Testis (tissue), 3 donors: Measurements from ENCODE around the gene BCL7A. TPM values are rescaled to one million over a fixed set of nuclear protein-coding genes. Genes with fewer than 3 reads are reported as not detected.

ENCODE experiments used
- DNase-seq: peaks from one replicate; pipeline ENCODE4 v3.0.0-alpha.2; 2019
- H3K27ac ChIP-seq, 2 donors: fragments of 200-600 bp; sonication (generic); one replicate each; pipeline ENCODE4 v1.5.1; 2019
- H3K27me3 ChIP-seq: fragments of 200-600 bp; sonication (generic); one replicate; pipeline ENCODE4 v1.5.1; 2019
- H3K36me3 ChIP-seq: fragments of 200-600 bp; sonication (generic); one replicate; pipeline ENCODE4 v1.5.1; 2017; ENCODE audit warnings: low read depth; ENCODE audit errors: missing control alignments
- H3K4me1 ChIP-seq: fragments of 200-600 bp; sonication (generic); one replicate; pipeline ENCODE4 v1.5.1; 2019
- H3K4me3 ChIP-seq, 2 donors: fragments of 200-600 bp; sonication (generic); one replicate each; pipeline ENCODE4 v1.5.1; 2017 to 2019
- H3K9me3 ChIP-seq: fragments of 200-600 bp; sonication (generic); one replicate; pipeline ENCODE4 v1.5.1; 2017
- CTCF ChIP-seq, 3 experiments: fragments of 450-650 bp in 2 of 3; fragments of 200-600 bp in 1 of 3; sonication (generic) in 1 of 3; IDR thresholded peaks; one replicate each; pipeline ENCODE4 v1.5.1; 2016 to 2019; ENCODE audit warnings: antibody characterized with exemption in 3 of 3, mild to moderate bottlenecking in 2 of 3, moderate library complexity in 1 of 3
- POLR2A ChIP-seq: fragments of 450-650 bp; IDR thresholded peaks from one replicate; pipeline ENCODE4 v1.6.1; 2017; ENCODE audit warnings: antibody characterized with exemption, mild to moderate bottlenecking, moderate library complexity
- WGBS, 2 donors: methylation state at CpG; one replicate each; pipeline ENCODE4 v1.1.5; 2018; 5-methylcytosine and 5-hydroxymethylcytosine counted together
- intact Hi-C: fragments of 100-400 bp; cut with DNase I; formaldehyde crosslinking; loops from one replicate; pipeline ENCODE4 v1.15.1; 2023; ENCODE audit warnings: low total_unique reads
- polyA plus RNA-seq: library from polyadenylated mRNA; stranded (reverse); fragments of 350-450 nt; fragmentation: Illumina TruSeq; extraction: RNeasy Lipid Tissue Mini Kit (QIAGEN cat#74804); gene quantifications from one replicate; pipeline ENCODE4 v1.2.3, GENCODE V29; 2014; ENCODE audit warnings: low read depth, low replicate concordance; ENCODE audit not compliant: insufficient read depth
- total RNA-seq, 2 donors: library from RNA; depleted of rRNA; stranded (reverse); fragments of >200 nt; gene quantifications; one replicate each; pipeline ENCODE4 v1.2.3, GENCODE V29; 2016

BCL7A gene
- total and polyA plus RNA-seq, 3 donors from 2014 or later: 5.9 to 11.1 (median 10.2) TPM

GRCh38 chr12:122086641-122087285, 65.1 kb downstream of the BCL7A start:
- Histone ChIP-seq H3K27me3 (no peaks in the 10 kb centered on the region), H3K36me3 (no peaks in the 10 kb centered on the region), H3K4me3 (no peak overlapping the region), H3K9me3 (no peaks in the 10 kb centered on the region), H3K27ac (peak overlapping the region in 1 of 2 donors; percentile 8), H3K4me1 (peaks cover 54% of the 10 kb centered on the region)
- TF ChIP-seq CTCF (IDR thresholded peaks at IDR 0.05) (no peak), POLR2A (no peak)
- WGBS, 2 donors: 45 to 73% methylated on average over 13 to 18 of the region's 18 CpGs
- DNase-seq: no peak
- intact Hi-C loops: no loop called here

GRCh38 chr12:122087431-122088178, 65.9 kb downstream of the BCL7A start:
- TF ChIP-seq POLR2A (no peak), CTCF (IDR thresholded peaks at IDR 0.05) (no peak)
- Histone ChIP-seq H3K27me3 (no peaks in the 10 kb centered on the region), H3K27ac (no peak overlapping the region), H3K4me3 (no peak overlapping the region), H3K36me3 (no peaks in the 10 kb centered on the region), H3K4me1 (peaks cover 54% of the 10 kb centered on the region), H3K9me3 (no peaks in the 10 kb centered on the region)
- DNase-seq: no peak
- intact Hi-C loops: no loop called here
- WGBS, 2 donors: 73 to 75% methylated on average over 17 of the region's 17 CpGs

- H3K4me1 ChIP-seq: peaks cover 49% of the 10 kb centered on the region
- intact Hi-C loops: no loop called here
- no peak for TF ChIP-seq POLR2A
- TF ChIP-seq CTCF (IDR thresholded peaks at IDR 0.05): no peak
- WGBS, 2 donors: 72 to 78% methylated on average over 9 of the region's 9 CpGs
- no peak overlapping the region for H3K4me3 ChIP-seq
- no peaks in the 10 kb centered on the region for H3K36me3 ChIP-seq
- no peak for DNase-seq
- no peak overlapping the region for H3K27ac ChIP-seq
- no peaks in the 10 kb centered on the region for H3K9me3 ChIP-seq
- H3K27me3 ChIP-seq: no peaks in the 10 kb centered on the region
Measured at GRCh38 chr12:122088179-122088810, 66.6 kb downstream of the BCL7A start.

GRCh38 chr12:122089077-122089476, 67.4 kb downstream of the BCL7A start:
- DNase-seq: no peak
- no peak for TF ChIP-seq CTCF (IDR thresholded peaks at IDR 0.05)
- TF ChIP-seq POLR2A: no peak
- intact Hi-C loops: no loop called here
- no peak overlapping the region for H3K27ac ChIP-seq
- H3K36me3 ChIP-seq: no peaks in the 10 kb centered on the region
- H3K4me3 ChIP-seq: no peak overlapping the region
- H3K27me3 ChIP-seq: no peaks in the 10 kb centered on the region
- peaks cover 44% of the 10 kb centered on the region for H3K4me1 ChIP-seq
- no peaks in the 10 kb centered on the region for H3K9me3 ChIP-seq
- WGBS, 2 donors: 72 to 86% methylated on average over 2 of the region's 2 CpGs
